GM19238 (cell line): Measurements from ENCODE around the gene SH3D19.
A peak's percentile ranks its signal among the peaks of the same experiment; 100 is the strongest.
"Not testable (repeated sequence)": the region's sequence is repeated elsewhere in the genome, so short reads cannot be mapped to it uniquely, and the experiment has no call there.

Experiments used
- DNase-seq: peaks from one replicate; pipeline ENCODE4 v3.0.0; 2011; ENCODE audit warnings: low spot score; ENCODE audit not compliant: insufficient read length

The SH3D19 gene

DNA sequence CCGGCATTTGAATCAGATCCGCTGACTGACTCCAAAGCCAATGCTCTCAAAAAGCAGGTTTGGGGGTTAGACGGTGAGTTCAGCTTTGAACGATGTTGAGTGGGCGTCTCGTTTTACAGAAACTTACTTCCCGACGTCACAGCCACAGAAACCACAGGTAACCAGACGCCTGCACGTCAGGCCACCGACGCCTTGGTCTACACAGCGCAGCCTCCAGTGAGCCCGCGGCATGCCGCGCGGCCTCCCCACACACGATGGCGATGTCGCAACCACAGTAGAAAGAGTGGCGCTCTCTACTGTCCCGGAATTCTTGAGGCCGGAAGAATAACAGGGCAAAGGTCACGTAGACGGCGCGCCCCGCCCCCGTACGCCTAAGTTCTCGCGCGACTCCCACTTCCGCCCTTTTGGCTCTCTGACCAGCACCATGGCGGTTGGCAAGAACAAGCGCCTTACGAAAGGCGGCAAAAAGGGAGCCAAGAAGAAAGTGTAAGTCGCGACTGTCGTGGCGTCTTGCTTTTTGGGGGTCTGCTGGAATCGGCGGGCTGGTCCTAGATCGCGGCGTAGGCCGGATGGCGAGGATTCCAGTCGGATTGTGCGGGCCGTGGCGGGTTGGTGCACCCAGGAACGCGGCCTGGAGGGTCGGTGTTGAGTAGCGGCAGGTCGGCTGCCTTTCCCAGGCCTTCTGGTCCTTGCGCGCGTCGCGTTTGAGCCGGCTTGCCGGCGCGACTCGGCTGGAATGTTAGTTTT lies 226.0 kb downstream of the SH3D19 start, which contains the start of gene RPS3A:
Gene RPS3A, plus strand, starts transcription at position 400 of the 747 bp plus-strand sequence. Its CDS starts 25 bp downstream, at position 425.
- peak; percentile 81 for DNase-seq

DNA sequence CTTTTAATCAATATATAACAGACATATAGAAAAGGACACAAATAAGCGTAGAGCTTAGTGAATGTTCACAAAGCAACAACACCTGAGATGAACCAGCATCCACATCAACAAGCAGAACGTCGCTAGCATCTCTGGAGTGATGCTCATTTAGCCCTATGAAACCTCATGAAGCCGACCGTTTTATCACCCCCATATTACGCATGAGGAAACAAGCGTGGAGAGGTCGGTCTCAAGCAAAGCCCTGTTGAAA lies 226.5 kb downstream of the SH3D19 start:
- no peak for DNase-seq

DNA sequence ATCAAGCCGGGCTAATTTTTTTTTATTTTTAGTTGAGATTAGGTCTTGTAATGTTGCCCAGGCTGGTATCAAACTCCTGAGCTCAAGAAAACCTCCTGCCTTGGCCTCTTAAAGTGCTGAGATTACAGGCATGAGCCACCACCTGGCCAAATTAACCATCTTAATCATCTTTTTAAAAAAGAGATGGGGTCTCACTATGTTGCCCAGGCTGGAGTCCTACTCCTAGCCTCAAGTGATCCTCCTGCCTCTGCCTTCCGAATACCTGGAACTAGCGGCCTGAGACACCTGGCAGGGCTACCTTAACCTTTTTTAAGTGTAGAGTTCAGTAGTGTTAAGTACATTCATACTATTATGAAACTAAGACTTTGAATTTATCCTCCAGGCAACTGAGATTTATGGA lies 227.6 kb downstream of the SH3D19 start:
- no peak for DNase-seq

DNA sequence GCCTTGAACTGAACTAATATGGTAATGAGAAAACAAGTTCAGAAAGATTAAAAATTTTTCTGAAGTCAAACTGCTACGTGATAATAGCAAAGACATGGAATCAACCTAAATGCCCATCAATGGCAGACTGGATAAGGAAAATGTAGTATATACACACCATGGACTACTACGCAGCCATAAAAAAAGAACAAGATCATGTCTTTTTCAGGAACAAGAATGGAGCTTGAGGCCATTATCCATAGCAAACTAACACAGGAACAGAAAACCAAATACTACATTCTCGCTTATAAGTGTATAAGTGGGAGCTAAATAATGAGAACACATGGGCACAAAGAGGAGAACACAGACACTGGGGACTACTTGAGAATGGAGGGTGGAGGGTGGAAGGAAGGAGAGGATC lies 230.3 kb downstream of the SH3D19 start:
- DNase-seq = no peak

DNA sequence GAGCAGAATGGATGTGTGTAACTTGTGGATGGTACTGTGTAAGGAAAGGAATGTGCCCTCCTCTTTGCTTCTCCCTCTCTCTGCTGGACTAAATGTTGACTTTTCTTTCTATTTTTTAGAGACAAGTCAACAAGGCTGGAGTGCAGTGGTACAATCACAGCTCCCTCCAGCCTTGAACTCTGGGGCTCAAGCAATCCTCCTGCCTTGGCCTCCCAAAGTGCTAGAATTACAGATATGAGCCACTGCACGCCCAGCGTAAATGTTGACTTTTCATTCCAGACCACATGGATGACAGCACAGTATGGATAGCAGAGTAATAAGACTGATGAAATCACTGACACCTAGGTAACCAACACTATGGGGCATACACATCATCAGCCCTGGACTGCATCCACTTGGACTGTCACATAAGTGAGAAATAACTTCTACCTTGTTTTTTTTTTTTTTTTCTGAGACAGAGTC lies 231.1 kb downstream of the SH3D19 start:
- DNase-seq = no peak

DNA sequence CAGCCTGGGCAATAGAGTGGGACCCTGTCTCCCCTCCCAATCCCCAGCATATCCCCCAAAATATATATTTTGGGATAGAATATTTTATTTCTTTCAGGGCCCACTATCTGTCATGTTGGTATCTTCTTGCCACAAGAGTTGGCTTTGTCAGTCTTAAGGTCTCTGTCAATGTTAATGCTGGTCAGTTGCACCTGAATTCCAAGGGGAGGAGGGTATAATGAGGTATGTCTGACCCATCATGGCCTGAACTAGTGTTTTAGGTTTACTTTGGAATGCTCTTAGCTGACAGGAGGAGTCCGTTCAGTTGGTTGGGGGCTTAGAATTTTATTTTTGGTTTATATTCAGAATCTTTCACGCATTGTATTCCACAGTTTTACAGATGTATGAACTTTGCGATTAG lies 232.2 kb downstream of the SH3D19 start:
- no peak for DNase-seq

DNA sequence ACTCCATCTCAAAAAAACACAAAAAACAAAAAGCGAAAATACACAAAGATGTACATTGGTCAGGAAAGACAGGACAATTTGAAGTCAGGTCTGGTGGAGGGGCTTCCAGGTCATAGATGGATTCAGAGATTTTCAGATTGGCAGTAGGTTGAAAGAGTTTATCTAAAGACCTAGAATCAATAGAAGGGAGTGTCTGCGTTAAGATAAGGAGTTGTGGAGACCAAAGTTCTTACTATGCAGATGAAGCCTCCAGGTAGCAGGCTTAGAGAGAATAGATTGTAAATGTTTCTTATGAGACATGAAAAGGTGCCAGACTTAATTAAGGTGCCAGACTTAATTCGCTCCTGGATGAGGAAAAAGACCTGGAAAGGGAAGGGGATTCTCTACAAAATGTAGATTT lies 232.9 kb downstream of the SH3D19 start:
- DNase-seq = no peak

DNA sequence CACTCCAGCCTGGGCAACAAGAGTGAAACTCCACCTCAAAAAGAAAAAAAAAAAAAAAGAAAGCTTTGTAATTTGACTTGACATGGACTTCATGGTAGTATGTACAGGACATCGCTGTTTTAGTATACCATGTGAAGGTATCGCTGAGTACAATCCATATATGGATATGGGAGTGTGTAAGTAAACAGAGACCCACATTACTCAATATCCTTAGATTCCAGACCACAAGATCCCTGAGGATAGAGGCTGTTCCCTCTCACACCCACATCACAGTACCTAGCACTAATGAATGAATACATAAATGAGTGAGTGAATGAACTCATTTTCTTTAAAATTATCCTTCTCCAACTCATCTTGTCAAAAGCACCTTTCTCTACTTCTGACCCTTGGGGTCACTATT lies 234.4 kb downstream of the SH3D19 start:
- DNase-seq = no peak

DNA sequence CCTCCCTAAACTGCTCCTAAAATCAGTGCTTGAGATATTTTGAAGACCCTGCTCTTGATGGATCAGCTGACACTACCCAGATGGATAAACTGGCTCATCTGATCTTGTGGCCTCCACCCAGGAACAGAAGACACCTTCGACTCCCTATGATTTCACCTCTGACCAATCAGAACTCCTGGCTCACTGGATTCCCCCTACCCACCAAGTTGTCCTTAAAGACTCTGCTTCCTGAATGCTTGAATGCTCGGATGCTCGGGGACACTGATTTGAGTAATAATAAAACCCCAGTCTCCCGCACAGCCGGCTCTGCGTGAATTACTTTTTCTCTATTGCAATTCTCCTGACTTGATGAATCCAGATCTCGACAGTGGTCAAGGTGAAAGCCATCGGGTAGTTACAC lies 237.9 kb downstream of the SH3D19 start:
- DNase-seq = no peak

DNA sequence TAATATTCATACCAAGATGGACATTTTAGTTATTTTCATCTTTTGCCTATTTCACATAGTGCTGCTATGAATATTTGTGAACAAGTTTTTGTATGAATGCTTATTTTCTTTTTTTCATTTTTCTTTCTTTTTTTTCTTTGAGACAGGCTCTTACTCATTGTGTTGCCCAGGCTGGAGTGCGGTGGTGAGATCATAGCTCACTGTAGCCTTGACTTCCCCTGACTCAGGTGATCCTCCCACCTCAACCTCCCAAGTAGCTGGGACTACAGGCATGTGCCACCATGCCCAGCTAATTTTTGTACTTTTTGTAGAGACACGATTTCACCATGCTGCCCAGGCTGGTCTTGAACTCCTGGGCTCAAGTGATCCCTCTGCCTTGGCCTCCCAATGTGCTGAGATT lies 247.4 kb downstream of the SH3D19 start:
- not testable (repeated sequence) for DNase-seq

DNA sequence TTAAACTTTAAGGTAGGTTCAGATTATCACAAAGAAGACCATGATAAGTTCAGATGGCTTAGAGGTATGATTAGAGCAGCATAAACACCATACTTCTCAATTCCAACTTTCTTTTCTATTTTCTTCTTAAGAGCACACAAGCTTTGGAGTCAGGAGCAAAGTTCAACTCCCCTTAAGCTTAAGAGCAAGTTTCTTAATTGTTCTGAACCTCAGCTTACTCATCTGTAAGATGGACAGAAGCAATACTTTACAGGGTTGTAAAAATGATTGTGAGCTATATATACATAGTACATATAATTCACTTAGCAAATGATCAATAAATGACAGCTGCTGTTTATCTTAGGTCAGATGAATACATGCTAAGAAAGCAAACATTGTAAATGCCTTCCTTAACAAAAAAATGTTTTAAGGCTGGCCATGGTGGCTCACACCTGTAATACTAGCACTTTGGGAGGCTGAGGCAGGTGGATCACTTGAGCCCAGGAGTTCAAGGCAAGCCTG lies 250.9 kb downstream of the SH3D19 start:
- DNase-seq = no peak
